Measurements from ENCODE around the gene VN1R5.
"Not testable (repeated sequence)": the region's sequence is repeated elsewhere in the genome, so short reads cannot be mapped to it uniquely, and the experiment has no call there.

VN1R5 gene

DNA sequence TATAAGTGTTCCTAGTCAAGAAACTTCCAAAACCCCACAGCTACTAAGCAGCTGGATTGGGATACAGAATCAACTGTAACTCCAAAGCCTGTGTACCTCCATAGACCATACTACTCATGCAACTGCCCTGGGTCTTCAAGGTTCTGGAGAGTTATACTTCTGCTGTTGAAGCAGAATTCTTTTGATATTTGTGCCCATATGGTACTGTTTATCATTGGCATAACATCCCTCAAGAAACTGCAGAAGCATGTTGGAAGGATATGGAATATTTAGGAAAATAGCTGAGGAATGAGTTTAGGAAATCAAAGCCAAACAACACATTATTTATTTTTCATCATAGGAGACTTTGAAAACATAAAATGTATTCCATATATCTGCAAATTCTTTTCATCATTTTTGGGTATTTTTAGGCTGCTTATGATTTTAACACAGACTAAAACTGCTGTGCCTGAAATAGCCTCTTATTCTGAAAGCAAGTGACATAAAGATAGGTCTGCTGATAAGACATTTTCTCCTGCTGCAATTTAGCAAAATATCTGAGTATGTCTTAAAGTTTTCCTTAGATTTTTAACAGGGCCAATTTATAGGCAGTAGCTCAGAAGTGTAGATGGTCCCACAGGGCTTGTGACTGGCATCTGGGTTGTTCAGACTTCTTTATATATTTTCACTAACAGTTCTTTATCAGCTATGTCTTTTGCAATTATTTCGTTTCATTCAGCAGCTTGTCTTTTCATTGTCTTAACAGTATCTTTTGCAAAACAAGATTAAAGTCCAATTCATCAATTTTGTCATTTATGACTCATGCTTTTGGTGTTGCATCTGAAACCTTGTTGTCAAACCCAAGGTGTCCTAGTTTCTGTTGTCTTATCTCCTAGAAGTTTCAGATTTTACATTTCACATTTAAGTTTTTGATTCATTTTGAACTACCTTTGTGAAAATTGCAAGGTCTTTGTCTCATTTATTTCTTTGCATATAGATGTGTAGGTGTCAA is 43.0 kb upstream of the VN1R5 start:
- TF ChIP-seq, protein P1, sequence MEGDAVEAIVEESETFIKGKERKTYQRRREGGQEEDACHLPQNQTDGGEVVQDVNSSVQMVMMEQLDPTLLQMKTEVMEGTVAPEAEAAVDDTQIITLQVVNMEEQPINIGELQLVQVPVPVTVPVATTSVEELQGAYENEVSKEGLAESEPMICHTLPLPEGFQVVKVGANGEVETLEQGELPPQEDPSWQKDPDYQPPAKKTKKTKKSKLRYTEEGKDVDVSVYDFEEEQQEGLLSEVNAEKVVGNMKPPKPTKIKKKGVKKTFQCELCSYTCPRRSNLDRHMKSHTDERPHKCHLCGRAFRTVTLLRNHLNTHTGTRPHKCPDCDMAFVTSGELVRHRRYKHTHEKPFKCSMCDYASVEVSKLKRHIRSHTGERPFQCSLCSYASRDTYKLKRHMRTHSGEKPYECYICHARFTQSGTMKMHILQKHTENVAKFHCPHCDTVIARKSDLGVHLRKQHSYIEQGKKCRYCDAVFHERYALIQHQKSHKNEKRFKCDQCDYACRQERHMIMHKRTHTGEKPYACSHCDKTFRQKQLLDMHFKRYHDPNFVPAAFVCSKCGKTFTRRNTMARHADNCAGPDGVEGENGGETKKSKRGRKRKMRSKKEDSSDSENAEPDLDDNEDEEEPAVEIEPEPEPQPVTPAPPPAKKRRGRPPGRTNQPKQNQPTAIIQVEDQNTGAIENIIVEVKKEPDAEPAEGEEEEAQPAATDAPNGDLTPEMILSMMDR (IDR thresholded peaks at IDR 0.05; ENCODE audit: control extremely low read depth, extremely low read depth, low read depth, missing control alignments), result no peak
- ChIA-PET POLR2A (no interaction called here), CTCF (interaction anchor here (0.9 to 1.5 kb wide), 5 partner anchors 9 to 178 kb away, joined by 3 to 4 read pairs (median 3); no protein-coding TSS in a partner anchor)
- no peak for DNase-seq (ENCODE audit: extremely low spot score)

DNA sequence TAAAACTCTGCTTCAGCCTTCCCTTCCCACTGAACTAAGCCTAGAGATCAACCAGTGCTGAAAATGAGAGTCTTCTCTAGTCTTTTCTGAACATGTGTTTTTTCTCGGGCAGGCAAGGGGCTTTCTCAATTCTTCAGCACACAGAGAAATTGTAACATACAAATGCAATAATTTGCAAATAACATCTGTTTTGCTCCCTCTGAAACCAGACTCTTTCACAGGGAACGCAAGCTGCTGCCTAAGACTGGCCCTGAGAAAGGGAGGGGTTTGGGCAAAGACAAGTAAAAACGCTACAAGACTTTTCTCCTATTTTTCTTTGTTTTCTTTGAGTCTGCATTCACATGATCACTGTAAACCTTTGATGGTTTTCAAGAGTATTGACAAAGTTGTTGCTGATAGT is 39.6 kb upstream of the VN1R5 start:
- ChIA-PET CTCF (no interaction called here), POLR2A (no interaction called here)
- TF ChIP-seq, protein P1 (IDR thresholded peaks at IDR 0.05; ENCODE audit: control extremely low read depth, extremely low read depth, low read depth, missing control alignments), result no peak
- no peak for DNase-seq (ENCODE audit: extremely low spot score)

DNA sequence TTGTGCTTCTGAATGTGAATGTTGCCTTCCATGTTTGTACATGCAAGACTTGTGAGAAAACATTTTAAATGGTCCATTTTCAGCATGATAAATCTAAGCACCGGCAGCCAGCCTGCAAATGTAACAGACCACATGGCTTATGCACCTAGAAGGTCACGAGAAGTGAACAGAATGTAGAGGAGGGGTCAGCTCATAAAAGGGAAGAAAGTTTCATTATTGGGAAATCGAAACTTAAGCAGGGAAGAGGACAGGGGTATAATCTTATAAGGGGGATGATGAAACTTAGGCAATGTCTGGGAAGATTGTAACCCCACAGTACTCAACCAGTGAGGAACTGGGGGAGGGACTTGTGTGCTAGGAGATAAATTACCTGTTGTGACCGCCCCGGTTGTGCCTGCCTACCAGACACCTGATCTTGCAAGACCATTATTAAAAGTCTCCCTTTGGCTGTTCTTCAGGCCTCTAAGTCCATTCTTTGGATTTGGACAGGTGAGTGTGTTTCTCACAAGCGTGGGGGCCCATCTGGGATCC is 37.7 kb upstream of the VN1R5 start:
- no peak for DNase-seq (ENCODE audit: extremely low spot score)
- ChIA-PET POLR2A (no interaction called here), CTCF (no interaction called here)
- TF ChIP-seq, protein P1 (IDR thresholded peaks at IDR 0.05; ENCODE audit: control extremely low read depth, extremely low read depth, low read depth, missing control alignments), result no peak

DNA sequence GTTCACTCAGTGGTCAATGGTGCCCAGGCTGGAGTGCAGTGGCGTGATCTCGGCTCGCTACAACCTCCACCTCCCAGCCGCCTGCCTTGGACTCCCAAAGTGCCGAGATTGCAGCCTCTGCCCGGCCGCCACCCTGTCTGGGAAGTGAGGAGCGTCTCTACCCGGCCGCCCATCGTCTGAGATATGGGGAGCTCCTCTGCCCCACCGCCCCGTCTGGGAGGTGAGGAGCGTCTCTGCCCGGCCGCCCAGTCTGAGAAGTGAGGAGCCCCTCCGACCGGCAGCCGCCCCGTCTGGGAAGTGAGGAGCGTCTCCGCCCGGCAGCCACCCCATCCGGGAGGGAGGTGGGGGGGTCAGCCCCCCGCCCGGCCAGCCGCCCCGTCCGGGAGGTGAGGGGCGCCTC is 35.6 kb upstream of the VN1R5 start:
- DNase-seq (ENCODE audit: extremely low spot score); CTCF ChIA-PET; POLR2A ChIA-PET: not testable (repeated sequence)

DNA sequence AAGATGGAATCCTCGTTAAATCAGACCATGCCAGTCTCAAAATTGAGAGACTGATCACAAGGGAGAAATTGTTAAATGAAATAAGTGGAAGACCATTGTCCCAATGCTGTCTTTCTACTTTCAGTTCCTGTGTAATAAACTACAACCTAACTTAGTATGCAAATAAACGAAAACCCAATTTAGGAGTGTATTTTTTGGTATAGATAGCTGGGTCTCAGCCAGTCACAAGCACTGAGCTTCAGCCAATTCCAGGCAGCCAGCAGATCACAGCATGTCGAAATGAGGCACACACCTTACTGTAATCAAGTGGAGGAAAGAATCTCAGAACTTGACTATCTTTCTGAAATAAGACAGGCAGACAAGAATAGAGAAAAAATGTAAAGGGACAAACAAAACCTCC is 33.0 kb upstream of the VN1R5 start:
- ChIA-PET POLR2A (no interaction called here), CTCF (no interaction called here)
- DNase-seq (ENCODE audit: extremely low spot score), result no peak
- TF ChIP-seq, protein P1 (IDR thresholded peaks at IDR 0.05; ENCODE audit: control extremely low read depth, extremely low read depth, low read depth, missing control alignments), result no peak

DNA sequence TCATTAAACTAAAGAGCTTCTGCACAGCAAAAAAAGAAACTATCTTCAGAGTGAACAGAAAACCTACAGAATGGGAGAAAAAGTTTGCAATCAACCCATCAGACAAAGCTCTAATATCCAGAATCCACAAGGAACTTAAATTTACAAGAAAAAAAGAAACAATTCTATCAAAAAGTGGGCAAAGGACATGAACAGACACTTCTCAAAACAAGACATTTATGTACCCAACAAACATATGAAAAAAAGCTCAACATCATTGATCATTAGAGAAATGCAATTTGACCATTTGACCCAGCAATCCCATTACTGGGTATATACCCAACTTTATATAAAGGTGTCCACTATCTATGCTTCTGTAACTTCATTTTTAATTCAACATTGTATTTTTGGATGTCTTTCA is 31.1 kb upstream of the VN1R5 start:
- TF ChIP-seq, protein P1 (IDR thresholded peaks at IDR 0.05; ENCODE audit: control extremely low read depth, extremely low read depth, low read depth, missing control alignments), result no peak
- CTCF ChIA-PET, result interaction anchor here (1.8 kb wide), 1 partner anchor 13 kb away, joined by 4 read pairs; no protein-coding TSS in a partner anchor
- POLR2A ChIA-PET, result no interaction called here
- no peak for DNase-seq (ENCODE audit: extremely low spot score)

DNA sequence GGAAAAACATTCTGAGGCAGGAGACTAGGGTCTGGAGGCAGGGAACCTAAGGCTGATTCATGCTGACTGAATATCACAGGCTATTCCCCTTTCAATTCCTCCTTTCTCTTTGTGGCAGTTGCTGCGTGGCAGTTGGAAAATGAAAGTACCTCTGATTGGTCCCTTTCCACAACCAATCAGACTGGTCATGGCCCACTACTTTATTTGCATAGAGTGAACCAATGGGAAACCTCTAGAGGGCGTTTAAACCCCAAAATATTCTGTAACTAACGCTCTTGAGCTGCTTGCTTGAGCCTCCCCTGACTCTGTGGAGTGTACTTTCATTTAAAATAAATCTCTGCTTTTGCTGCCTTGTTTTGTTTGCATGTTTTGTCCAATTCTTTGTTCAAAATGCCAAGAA is 27.7 kb upstream of the VN1R5 start:
- no peak for DNase-seq (ENCODE audit: extremely low spot score)
- ChIA-PET CTCF (interaction anchor here (1.6 kb wide), 1 partner anchor 44 kb away, joined by 4 read pairs; no protein-coding TSS in a partner anchor), POLR2A (no interaction called here)
- TF ChIP-seq, protein P1 (IDR thresholded peaks at IDR 0.05; ENCODE audit: control extremely low read depth, extremely low read depth, low read depth, missing control alignments), result no peak

Measured in GM10248 (cell line).